Measurements from ENCODE around the gene USH2A. TPM values are rescaled to one million over a fixed set of nuclear protein-coding genes. Genes with fewer than 3 reads are reported as not detected.

USH2A gene
- polyA plus RNA-seq, 3 donors: not detected

DNA sequence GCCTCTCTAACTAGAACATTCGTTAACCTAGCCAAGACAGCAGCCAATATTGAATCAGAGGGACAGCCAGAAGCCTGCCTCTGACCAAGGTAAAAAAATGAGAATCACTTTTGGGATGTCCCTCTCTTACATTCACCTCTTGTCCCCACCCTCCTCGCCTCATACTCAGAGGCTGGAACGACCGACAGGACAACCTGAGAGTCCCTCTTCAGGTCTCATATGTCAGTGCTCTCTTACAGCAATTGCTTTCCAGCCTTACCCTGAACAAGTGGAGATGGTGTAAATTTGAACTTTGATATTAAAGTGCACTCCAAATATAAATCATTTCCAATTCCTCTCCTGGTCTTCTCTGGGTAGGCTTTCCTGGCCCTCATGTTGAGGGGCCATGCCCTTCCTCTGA lies 528.6 kb downstream of the USH2A start:
- no peak overlapping the region for H3K4me3 Mint-ChIP-seq
- no peak overlapping the region for H3K4me2 ChIP-seq (replicated peaks; ENCODE audit: extremely low read depth, low read length, poor library complexity, severe bottlenecking)
- TF ChIP-seq, protein P1, sequence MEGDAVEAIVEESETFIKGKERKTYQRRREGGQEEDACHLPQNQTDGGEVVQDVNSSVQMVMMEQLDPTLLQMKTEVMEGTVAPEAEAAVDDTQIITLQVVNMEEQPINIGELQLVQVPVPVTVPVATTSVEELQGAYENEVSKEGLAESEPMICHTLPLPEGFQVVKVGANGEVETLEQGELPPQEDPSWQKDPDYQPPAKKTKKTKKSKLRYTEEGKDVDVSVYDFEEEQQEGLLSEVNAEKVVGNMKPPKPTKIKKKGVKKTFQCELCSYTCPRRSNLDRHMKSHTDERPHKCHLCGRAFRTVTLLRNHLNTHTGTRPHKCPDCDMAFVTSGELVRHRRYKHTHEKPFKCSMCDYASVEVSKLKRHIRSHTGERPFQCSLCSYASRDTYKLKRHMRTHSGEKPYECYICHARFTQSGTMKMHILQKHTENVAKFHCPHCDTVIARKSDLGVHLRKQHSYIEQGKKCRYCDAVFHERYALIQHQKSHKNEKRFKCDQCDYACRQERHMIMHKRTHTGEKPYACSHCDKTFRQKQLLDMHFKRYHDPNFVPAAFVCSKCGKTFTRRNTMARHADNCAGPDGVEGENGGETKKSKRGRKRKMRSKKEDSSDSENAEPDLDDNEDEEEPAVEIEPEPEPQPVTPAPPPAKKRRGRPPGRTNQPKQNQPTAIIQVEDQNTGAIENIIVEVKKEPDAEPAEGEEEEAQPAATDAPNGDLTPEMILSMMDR (IDR thresholded peaks at IDR 0.05): no peak
- no peaks in the 10 kb centered on the region for H3K9me3 ChIP-seq (replicated peaks in 1 of 2; ENCODE audit: control insufficient read depth in 1 of 2, insufficient read depth in 1 of 2, low read length in 2 of 2)
- no peaks in the 10 kb centered on the region for H3K36me3 ChIP-seq (replicated peaks in 1 of 2; ENCODE audit: control insufficient read depth in 1 of 2, insufficient read depth in 2 of 2, low read length in 2 of 2)
- no peaks in the 10 kb centered on the region for H3K4me1 ChIP-seq (ENCODE audit: control insufficient read depth in 1 of 2, insufficient read depth in 2 of 2, low read length in 2 of 2)
- H2AFZ ChIP-seq (ENCODE audit: insufficient read depth, low read depth, low read length, poor library complexity, severe bottlenecking): no peak overlapping the region
- H3K9ac ChIP-seq (ENCODE audit: insufficient read depth, low read length, poor library complexity, severe bottlenecking): no peak overlapping the region
- H3K9me3 Mint-ChIP-seq: peaks cover 0 to 5% (median 0%) of the 10 kb centered on the region in 7 donors
- H4K20me1 ChIP-seq (ENCODE audit: insufficient read depth, low read length): no peaks in the 10 kb centered on the region
- no peaks in the 10 kb centered on the region for H3K27me3 ChIP-seq (ENCODE audit: control insufficient read depth in 2 of 2, insufficient read depth in 2 of 2, low read length in 2 of 2)
- H3K27ac Mint-ChIP-seq: no peak overlapping the region
- H3K4me3 ChIP-seq (replicated peaks in 1 of 3; ENCODE audit: low read depth in 2 of 3, low read length in 3 of 3): no peak overlapping the region
- H3K27me3 Mint-ChIP-seq (ENCODE audit: low read depth in 3 of 3): no peaks in the 10 kb centered on the region
- no peaks in the 10 kb centered on the region for H3K4me1 Mint-ChIP-seq
- intact Hi-C loops (cut with micrococcal nuclease): no loop called here
- H3K36me3 Mint-ChIP-seq: no peaks in the 10 kb centered on the region
- no peak for DNase-seq
- H3K27ac ChIP-seq (ENCODE audit: low read depth in 1 of 2, low read length in 2 of 2): no peak overlapping the region
- 40% methylated on average over 2 of the region's 4 CpGs for WGBS (ENCODE audit: insufficient coverage)
- no peaks in the 10 kb centered on the region for H3K79me2 ChIP-seq (ENCODE audit: insufficient read depth, low read length)

DNA sequence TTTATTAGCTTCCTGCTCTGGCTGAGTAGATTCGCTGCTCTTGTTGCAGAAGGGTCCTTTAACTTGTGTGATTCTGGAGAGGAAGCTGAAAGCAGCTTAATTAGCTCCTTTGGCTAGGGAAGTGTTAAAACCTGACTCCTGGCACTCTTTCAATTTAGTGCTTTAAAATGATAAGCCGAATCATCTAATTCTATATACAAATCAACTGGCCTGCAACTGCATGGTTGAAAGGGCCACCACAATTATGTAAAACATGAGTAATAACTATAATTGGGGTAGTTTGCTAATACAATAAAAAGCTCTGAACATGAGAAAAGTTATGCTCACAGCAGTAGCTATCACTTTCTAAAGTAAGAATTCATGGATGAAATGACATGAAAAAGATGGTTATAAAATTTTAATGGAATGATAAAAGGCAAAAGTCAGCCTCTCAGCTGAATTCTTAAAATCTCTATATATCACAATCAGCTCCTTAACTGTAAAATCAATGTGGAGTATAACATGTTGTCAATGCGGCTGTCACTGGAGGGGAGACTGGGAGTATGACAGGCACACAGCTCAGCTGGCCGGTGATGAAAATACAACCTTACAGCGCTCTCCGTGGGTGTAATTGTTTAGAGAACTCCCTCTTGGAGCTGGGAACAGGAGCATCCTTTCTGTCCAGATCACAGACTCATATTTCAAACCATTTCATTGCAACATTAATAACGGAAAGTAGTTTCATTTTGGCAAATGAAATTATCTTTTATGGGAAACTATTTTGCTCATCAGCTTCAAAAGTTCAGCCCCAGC lies 531.8 kb downstream of the USH2A start:
- H3K4me3 ChIP-seq (replicated peaks in 1 of 3; ENCODE audit: low read depth in 2 of 3, low read length in 3 of 3): no peak overlapping the region
- H3K4me1 ChIP-seq (ENCODE audit: control insufficient read depth in 1 of 2, insufficient read depth in 2 of 2, low read length in 2 of 2): no peaks in the 10 kb centered on the region
- WGBS (ENCODE audit: insufficient coverage): no CpG with 5 or more reads among the region's 7 CpGs
- Mint-ChIP-seq H3K36me3 (no peaks in the 10 kb centered on the region), H3K27ac (no peak overlapping the region), H3K27me3 (ENCODE audit: low read depth in 3 of 3) (no peaks in the 10 kb centered on the region), H3K4me1 (no peaks in the 10 kb centered on the region), H3K4me3 (no peak overlapping the region), H3K9me3 (no peaks in the 10 kb centered on the region)
- H4K20me1 ChIP-seq (ENCODE audit: insufficient read depth, low read length): no peaks in the 10 kb centered on the region
- H2AFZ ChIP-seq (ENCODE audit: insufficient read depth, low read depth, low read length, poor library complexity, severe bottlenecking): no peak overlapping the region
- DNase-seq: no peak
- H3K27me3 ChIP-seq (ENCODE audit: control insufficient read depth in 2 of 2, insufficient read depth in 2 of 2, low read length in 2 of 2): no peaks in the 10 kb centered on the region
- H3K27ac ChIP-seq (ENCODE audit: low read depth in 1 of 2, low read length in 2 of 2): no peak overlapping the region
- H3K9me3 ChIP-seq (replicated peaks in 1 of 2; ENCODE audit: control insufficient read depth in 1 of 2, insufficient read depth in 1 of 2, low read length in 2 of 2): no peaks in the 10 kb centered on the region
- TF ChIP-seq, protein P1 (IDR thresholded peaks at IDR 0.05): no peak
- H3K4me2 ChIP-seq (replicated peaks; ENCODE audit: extremely low read depth, low read length, poor library complexity, severe bottlenecking): no peak overlapping the region
- no peaks in the 10 kb centered on the region for H3K36me3 ChIP-seq (replicated peaks in 1 of 2; ENCODE audit: control insufficient read depth in 1 of 2, insufficient read depth in 2 of 2, low read length in 2 of 2)
- no peaks in the 10 kb centered on the region for H3K79me2 ChIP-seq (ENCODE audit: insufficient read depth, low read length)
- intact Hi-C loops (cut with micrococcal nuclease): no loop called here
- H3K9ac ChIP-seq (ENCODE audit: insufficient read depth, low read length, poor library complexity, severe bottlenecking): no peak overlapping the region
